Vagina (tissue), 2 donors: ENCODE data around the gene NXPH1. TPM values are rescaled to one million over a fixed set of nuclear protein-coding genes. Genes with fewer than 3 reads are reported as not detected.

Experiments used
- DNase-seq, 2 donors: peaks; one replicate each; pipeline ENCODE4 v3.0.0-alpha.2; 2017; ENCODE audit errors: extremely low spot score in 2 of 2
- H3K27ac ChIP-seq: fragments of 200-600 bp; sonication (generic); one replicate; pipeline ENCODE4 v1.5.1; 2019
- H3K27me3 ChIP-seq: fragments of 200-600 bp; sonication (generic); one replicate; pipeline ENCODE4 v1.5.1; 2019
- H3K36me3 ChIP-seq, 2 donors: fragments of 200-600 bp; sonication (generic); one replicate each; pipeline ENCODE4 v1.5.1; 2017 to 2019
- H3K4me1 ChIP-seq: fragments of 200-600 bp; sonication (generic); one replicate; pipeline ENCODE4 v1.5.1; 2019
- H3K4me3 ChIP-seq, 2 donors: fragments of 200-600 bp; sonication (generic); 1 replicate in 1 of 2; 2 replicates in 1 of 2; pipeline ENCODE4 v1.5.1; 2016 to 2019
- H3K9me3 ChIP-seq: fragments of 200-600 bp; sonication (generic); one replicate; pipeline ENCODE4 v1.5.1; 2019
- CTCF ChIP-seq, 3 experiments: fragments of 450-650 bp in 2 of 3; fragments of 200-600 bp in 1 of 3; sonication (generic) in 1 of 3; IDR thresholded peaks; one replicate each; pipeline ENCODE4 v1.5.1; 2017 to 2019; ENCODE audit warnings: antibody characterized with exemption in 3 of 3, mild to moderate bottlenecking in 2 of 3, moderate library complexity in 2 of 3
- POLR2A ChIP-seq, 2 donors: fragments of 450-650 bp; IDR thresholded peaks; one replicate each; pipeline ENCODE4 v1.6.1; 2017; ENCODE audit warnings: antibody characterized with exemption in 2 of 2, mild to moderate bottlenecking in 2 of 2, moderate library complexity in 2 of 2
- POLR2AphosphoS5 ChIP-seq, 2 donors: sonication (generic); formaldehyde crosslinking; IDR thresholded peaks; one replicate each; pipeline ENCODE4 v1.9.0; 2017; ENCODE audit warnings: antibody characterized with exemption in 2 of 2, mild to moderate bottlenecking in 2 of 2, low read depth in 1 of 2; ENCODE audit not compliant: insufficient read depth in 1 of 2
- intact Hi-C: fragments of 100-400 bp; cut with DNase I; formaldehyde crosslinking; loops from one replicate; pipeline ENCODE4 v1.15.1; 2023
- total RNA-seq: library from RNA; depleted of rRNA; stranded (reverse); fragments of >200 nt; gene quantifications from one replicate; pipeline ENCODE4 v1.2.3, GENCODE V29; 2016

NXPH1 gene
- total RNA-seq, 1 donor from 2014 or later, result 0.25 TPM

- no peak for TF ChIP-seq POLR2A (IDR thresholded peaks at IDR 0.05)
- TF ChIP-seq POLR2AphosphoS5 (IDR thresholded peaks at IDR 0.05; ENCODE audit: insufficient read depth in 1 of 2, low read depth in 1 of 2), result no peak
- TF ChIP-seq CTCF (IDR thresholded peaks at IDR 0.05), result no peak
These were observed 204.7 kb downstream of the NXPH1 start for GRCh38 chr7:8638076-8638475.

GRCh38 chr7:8639668-8640067 is 206.3 kb downstream of the NXPH1 start:
- no peak overlapping the region for H3K27ac ChIP-seq
- no peaks in the 10 kb centered on the region for H3K4me1 ChIP-seq
- TF ChIP-seq POLR2AphosphoS5 (IDR thresholded peaks at IDR 0.05; ENCODE audit: insufficient read depth in 1 of 2, low read depth in 1 of 2) (no peak), POLR2A (IDR thresholded peaks at IDR 0.05) (no peak), CTCF (IDR thresholded peaks at IDR 0.05) (no peak)
- H3K4me3 ChIP-seq, result no peak overlapping the region
- H3K27me3 ChIP-seq, result no peaks in the 10 kb centered on the region
- intact Hi-C loops, result no loop called here
- no peak for DNase-seq
- H3K9me3 ChIP-seq, result no peaks in the 10 kb centered on the region
- H3K36me3 ChIP-seq, result no peaks in the 10 kb centered on the region

More at GRCh38 chr7:8638076-8638475, 204.7 kb downstream of the NXPH1 start:
- H3K27ac ChIP-seq, result no peak overlapping the region
- H3K4me3 ChIP-seq, result no peak overlapping the region
- intact Hi-C loops, result no loop called here
- DNase-seq, result no peak
- H3K9me3 ChIP-seq, result no peaks in the 10 kb centered on the region
- H3K36me3 ChIP-seq, result no peaks in the 10 kb centered on the region
- no peaks in the 10 kb centered on the region for H3K4me1 ChIP-seq
- H3K27me3 ChIP-seq, result no peaks in the 10 kb centered on the region

- no peak overlapping the region for H3K27ac ChIP-seq
- intact Hi-C loops, result no loop called here
- H3K36me3 ChIP-seq, result no peaks in the 10 kb centered on the region
- no peak overlapping the region for H3K4me3 ChIP-seq
- no peak for DNase-seq
- H3K4me1 ChIP-seq, result no peaks in the 10 kb centered on the region
- H3K27me3 ChIP-seq, result no peaks in the 10 kb centered on the region
- TF ChIP-seq CTCF (IDR thresholded peaks at IDR 0.05) (no peak), POLR2A (IDR thresholded peaks at IDR 0.05) (no peak), POLR2AphosphoS5 (IDR thresholded peaks at IDR 0.05; ENCODE audit: insufficient read depth in 1 of 2, low read depth in 1 of 2) (no peak)
- no peaks in the 10 kb centered on the region for H3K9me3 ChIP-seq
These were observed 207.3 kb downstream of the NXPH1 start for GRCh38 chr7:8640671-8641070.

- H3K4me3 ChIP-seq, result no peak overlapping the region
- DNase-seq, result no peak
- H3K4me1 ChIP-seq, result no peaks in the 10 kb centered on the region
- no peaks in the 10 kb centered on the region for H3K9me3 ChIP-seq
- H3K27me3 ChIP-seq, result no peaks in the 10 kb centered on the region
- intact Hi-C loops, result no loop called here
- TF ChIP-seq CTCF (IDR thresholded peaks at IDR 0.05), result no peak
- TF ChIP-seq POLR2A (IDR thresholded peaks at IDR 0.05), result no peak
- no peak for TF ChIP-seq POLR2AphosphoS5 (IDR thresholded peaks at IDR 0.05; ENCODE audit: insufficient read depth in 1 of 2, low read depth in 1 of 2)
- H3K36me3 ChIP-seq, result no peaks in the 10 kb centered on the region
- H3K27ac ChIP-seq, result no peak overlapping the region
These were observed 235.5 kb downstream of the NXPH1 start for GRCh38 chr7:8668627-8669500.

- Histone ChIP-seq H3K9me3 (no peaks in the 10 kb centered on the region), H3K4me3 (no peak overlapping the region), H3K4me1 (no peaks in the 10 kb centered on the region), H3K27ac (no peak overlapping the region), H3K27me3 (no peaks in the 10 kb centered on the region), H3K36me3 (no peaks in the 10 kb centered on the region)
- TF ChIP-seq POLR2AphosphoS5 (IDR thresholded peaks at IDR 0.05; ENCODE audit: insufficient read depth in 1 of 2, low read depth in 1 of 2) (no peak), POLR2A (IDR thresholded peaks at IDR 0.05) (no peak), CTCF (IDR thresholded peaks at IDR 0.05) (no peak)
- intact Hi-C loops, result no loop called here
- DNase-seq, result no peak
These were observed 236.1 kb downstream of the NXPH1 start for GRCh38 chr7:8669501-8669851.
